MM.1S (cell line): ENCODE measurements around the gene PSMB8.

Experiments used
- EZH2 ChIP-seq: fragments of 300-600 bp; sonication (generic); optimal IDR thresholded peaks from 2 replicates; pipeline ENCODE3; 2017; ENCODE audit warnings: low read depth, mild to moderate bottlenecking, antibody characterized with exemption, low read length, mixed read lengths
- TF ChIP-seq, protein P1 (sequence below): fragments of 300-600 bp; sonication (generic); IDR thresholded peaks from 2 replicates; pipeline ENCODE4 v1.5.1; 2016; ENCODE audit warnings: antibody characterized with exemption, low read length, mixed read lengths

DNA sequence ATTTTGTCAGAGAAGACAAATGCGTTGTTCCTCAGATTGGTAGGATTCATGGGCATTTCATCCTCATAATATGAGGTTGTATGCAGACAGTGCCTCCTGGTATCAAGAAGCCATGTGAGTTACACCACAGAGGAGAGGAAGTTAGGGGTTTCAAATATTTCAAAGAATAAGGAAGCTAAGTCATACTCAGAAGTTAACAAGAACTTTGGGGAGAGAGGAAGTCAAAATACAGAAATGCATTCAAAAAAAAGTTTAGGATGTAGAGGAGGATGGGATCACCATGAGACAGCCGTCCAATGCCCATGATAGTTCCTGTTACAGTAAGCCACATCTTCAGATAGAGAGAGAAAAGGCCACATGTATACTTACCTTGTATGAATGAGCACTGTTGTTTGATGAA, 49.3 kb downstream of the PSMB8 start:
- TF ChIP-seq, protein P1, sequence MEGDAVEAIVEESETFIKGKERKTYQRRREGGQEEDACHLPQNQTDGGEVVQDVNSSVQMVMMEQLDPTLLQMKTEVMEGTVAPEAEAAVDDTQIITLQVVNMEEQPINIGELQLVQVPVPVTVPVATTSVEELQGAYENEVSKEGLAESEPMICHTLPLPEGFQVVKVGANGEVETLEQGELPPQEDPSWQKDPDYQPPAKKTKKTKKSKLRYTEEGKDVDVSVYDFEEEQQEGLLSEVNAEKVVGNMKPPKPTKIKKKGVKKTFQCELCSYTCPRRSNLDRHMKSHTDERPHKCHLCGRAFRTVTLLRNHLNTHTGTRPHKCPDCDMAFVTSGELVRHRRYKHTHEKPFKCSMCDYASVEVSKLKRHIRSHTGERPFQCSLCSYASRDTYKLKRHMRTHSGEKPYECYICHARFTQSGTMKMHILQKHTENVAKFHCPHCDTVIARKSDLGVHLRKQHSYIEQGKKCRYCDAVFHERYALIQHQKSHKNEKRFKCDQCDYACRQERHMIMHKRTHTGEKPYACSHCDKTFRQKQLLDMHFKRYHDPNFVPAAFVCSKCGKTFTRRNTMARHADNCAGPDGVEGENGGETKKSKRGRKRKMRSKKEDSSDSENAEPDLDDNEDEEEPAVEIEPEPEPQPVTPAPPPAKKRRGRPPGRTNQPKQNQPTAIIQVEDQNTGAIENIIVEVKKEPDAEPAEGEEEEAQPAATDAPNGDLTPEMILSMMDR: no peak
- no peak for TF ChIP-seq EZH2
